ENCODE measurements around the gene MED15.

- TF ChIP-seq CTCF (IDR thresholded peaks at IDR 0.05) (no peak), ZFX (IDR thresholded peaks at IDR 0.05; ENCODE audit: borderline replicate concordance) (no peak)
These were observed 116.8 kb downstream of the MED15 start for GRCh38 chr22:20624161-20624616.

Measured in 22Rv1 (cell line).